SU-DHL-6 (cell line): ENCODE data around the gene RAD51B.

Source experiments
- EZH2phosphoT487 ChIP-seq: fragments of 200-600 bp; sonication (generic), shearing (Covaris generic); conservative IDR thresholded peaks from 2 replicates; pipeline ENCODE4 v1.6.1; 2018; ENCODE audit warnings: mild to moderate bottlenecking, antibody characterized with exemption, low read length, moderate library complexity, mixed read lengths
- TF ChIP-seq, protein P1 (sequence below): fragments of 200-600 bp; sonication (generic); IDR thresholded peaks from one replicate; pipeline ENCODE4 v1.5.1; 2017; ENCODE audit warnings: antibody characterized with exemption, mild to moderate bottlenecking, low read length, moderate library complexity; ENCODE audit not compliant: insufficient read depth, poor library complexity, severe bottlenecking

DNA sequence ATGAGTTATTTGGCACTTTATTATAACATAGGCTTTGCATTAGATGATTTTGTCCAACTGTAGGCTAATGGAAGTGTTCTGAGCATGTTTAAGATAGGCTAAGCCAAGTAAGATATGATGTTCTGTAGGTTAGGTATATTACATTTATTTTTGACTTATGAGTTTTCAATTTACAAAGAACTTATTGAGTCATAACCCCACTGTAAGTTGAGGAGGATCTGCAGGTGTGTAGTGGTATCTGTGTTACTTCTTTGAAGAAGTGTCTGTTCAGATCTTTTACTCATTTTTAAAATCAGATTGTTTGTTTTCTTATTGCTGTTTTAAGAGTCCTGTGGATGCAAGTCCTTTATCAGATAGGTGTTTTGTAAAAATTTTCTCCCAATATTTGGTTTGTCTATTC lies 329.2 kb downstream of the RAD51B start:
- TF ChIP-seq, protein P1, sequence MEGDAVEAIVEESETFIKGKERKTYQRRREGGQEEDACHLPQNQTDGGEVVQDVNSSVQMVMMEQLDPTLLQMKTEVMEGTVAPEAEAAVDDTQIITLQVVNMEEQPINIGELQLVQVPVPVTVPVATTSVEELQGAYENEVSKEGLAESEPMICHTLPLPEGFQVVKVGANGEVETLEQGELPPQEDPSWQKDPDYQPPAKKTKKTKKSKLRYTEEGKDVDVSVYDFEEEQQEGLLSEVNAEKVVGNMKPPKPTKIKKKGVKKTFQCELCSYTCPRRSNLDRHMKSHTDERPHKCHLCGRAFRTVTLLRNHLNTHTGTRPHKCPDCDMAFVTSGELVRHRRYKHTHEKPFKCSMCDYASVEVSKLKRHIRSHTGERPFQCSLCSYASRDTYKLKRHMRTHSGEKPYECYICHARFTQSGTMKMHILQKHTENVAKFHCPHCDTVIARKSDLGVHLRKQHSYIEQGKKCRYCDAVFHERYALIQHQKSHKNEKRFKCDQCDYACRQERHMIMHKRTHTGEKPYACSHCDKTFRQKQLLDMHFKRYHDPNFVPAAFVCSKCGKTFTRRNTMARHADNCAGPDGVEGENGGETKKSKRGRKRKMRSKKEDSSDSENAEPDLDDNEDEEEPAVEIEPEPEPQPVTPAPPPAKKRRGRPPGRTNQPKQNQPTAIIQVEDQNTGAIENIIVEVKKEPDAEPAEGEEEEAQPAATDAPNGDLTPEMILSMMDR, result no peak
- TF ChIP-seq EZH2phosphoT487, result no peak
